Lower leg skin (tissue), 3 donors: ENCODE measurements around the gene IL18.

Experiments
- POLR2A ChIP-seq, 2 donors: fragments of 450-650 bp; IDR thresholded peaks; one replicate each; pipeline ENCODE4 v1.6.1; 2016 to 2017; ENCODE audit warnings: antibody characterized with exemption in 2 of 2, mild to moderate bottlenecking in 1 of 2, moderate library complexity in 1 of 2
- TF ChIP-seq, protein P1 (sequence below), 3 donors: fragments of 450-650 bp; IDR thresholded peaks; one replicate each; pipeline ENCODE4 v1.5.1; 2016; ENCODE audit warnings: antibody characterized with exemption in 3 of 3, mild to moderate bottlenecking in 3 of 3, moderate library complexity in 2 of 3

GRCh38 chr11:112156153-112156955 lies 7.5 kb downstream of the IL18 start:
- TF ChIP-seq, protein P1, sequence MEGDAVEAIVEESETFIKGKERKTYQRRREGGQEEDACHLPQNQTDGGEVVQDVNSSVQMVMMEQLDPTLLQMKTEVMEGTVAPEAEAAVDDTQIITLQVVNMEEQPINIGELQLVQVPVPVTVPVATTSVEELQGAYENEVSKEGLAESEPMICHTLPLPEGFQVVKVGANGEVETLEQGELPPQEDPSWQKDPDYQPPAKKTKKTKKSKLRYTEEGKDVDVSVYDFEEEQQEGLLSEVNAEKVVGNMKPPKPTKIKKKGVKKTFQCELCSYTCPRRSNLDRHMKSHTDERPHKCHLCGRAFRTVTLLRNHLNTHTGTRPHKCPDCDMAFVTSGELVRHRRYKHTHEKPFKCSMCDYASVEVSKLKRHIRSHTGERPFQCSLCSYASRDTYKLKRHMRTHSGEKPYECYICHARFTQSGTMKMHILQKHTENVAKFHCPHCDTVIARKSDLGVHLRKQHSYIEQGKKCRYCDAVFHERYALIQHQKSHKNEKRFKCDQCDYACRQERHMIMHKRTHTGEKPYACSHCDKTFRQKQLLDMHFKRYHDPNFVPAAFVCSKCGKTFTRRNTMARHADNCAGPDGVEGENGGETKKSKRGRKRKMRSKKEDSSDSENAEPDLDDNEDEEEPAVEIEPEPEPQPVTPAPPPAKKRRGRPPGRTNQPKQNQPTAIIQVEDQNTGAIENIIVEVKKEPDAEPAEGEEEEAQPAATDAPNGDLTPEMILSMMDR (IDR thresholded peaks at IDR 0.05): no peak
- no peak for TF ChIP-seq POLR2A (IDR thresholded peaks at IDR 0.05)
